Ascending aorta (tissue), 2 donors: ENCODE data around the gene DYRK2. TPM values are rescaled to one million over a fixed set of nuclear protein-coding genes. Genes with fewer than 3 reads are reported as not detected.

ENCODE experiments used
- DNase-seq, 2 donors: peaks; one replicate each; pipeline ENCODE4 v3.0.0-alpha.2; 2019; ENCODE audit warnings: low spot score in 2 of 2
- H3K27ac ChIP-seq, 2 donors: fragments of 200-600 bp; sonication (generic); one replicate each; pipeline ENCODE4 v1.5.1; 2016 to 2017; ENCODE audit warnings: mild to moderate bottlenecking in 1 of 2
- H3K27me3 ChIP-seq: fragments of 200-600 bp; sonication (generic); one replicate; pipeline ENCODE4 v1.5.1; 2017
- H3K36me3 ChIP-seq, 2 donors: fragments of 200-600 bp; sonication (generic); one replicate each; pipeline ENCODE4 v1.5.1; 2016
- H3K4me1 ChIP-seq, 2 donors: fragments of 200-600 bp; sonication (generic); one replicate each; pipeline ENCODE4 v1.5.1; 2016 to 2017; ENCODE audit warnings: mild to moderate bottlenecking in 1 of 2
- H3K4me3 ChIP-seq, 2 donors: fragments of 200-600 bp; sonication (generic); one replicate each; pipeline ENCODE4 v1.5.1; 2016 to 2017; ENCODE audit warnings: mild to moderate bottlenecking in 1 of 2
- H3K9me3 ChIP-seq, 2 donors: fragments of 200-600 bp; sonication (generic); one replicate each; pipeline ENCODE4 v1.5.1; 2016
- CTCF ChIP-seq, 3 experiments: fragments of 200-600 bp in 2 of 3; fragments of 450-650 bp in 1 of 3; sonication (generic) in 2 of 3; IDR thresholded peaks; one replicate each; pipeline ENCODE4 v1.5.1; 2016 to 2019; ENCODE audit warnings: antibody characterized with exemption in 3 of 3, mild to moderate bottlenecking in 1 of 3, moderate library complexity in 1 of 3
- intact Hi-C: fragments of 100-400 bp; cut with DNase I; formaldehyde crosslinking; loops from one replicate; pipeline ENCODE4 v1.15.1; 2023
- total RNA-seq: library from RNA; depleted of rRNA; stranded (reverse); fragments of >200 nt; gene quantifications from one replicate; pipeline ENCODE4 v1.1.0, GENCODE V29; 2016

DYRK2 gene
- total RNA-seq, 1 donor from 2014 or later: 40.1 TPM

- TF ChIP-seq CTCF (IDR thresholded peaks at IDR 0.05): no peak
- Histone ChIP-seq H3K4me1 (peaks cover 15 to 46% of the 10 kb centered on the region in 2 donors), H3K27ac (no peak overlapping the region), H3K4me3 (no peak overlapping the region), H3K27me3 (no peaks in the 10 kb centered on the region), H3K36me3 (peaks cover 0 to 4% of the 10 kb centered on the region in 2 donors), H3K9me3 (no peaks in the 10 kb centered on the region)
- no peak for DNase-seq
- intact Hi-C loops: no loop called here
Measured at GRCh38 chr12:67664171-67664570, 15.6 kb downstream of the DYRK2 start.

GRCh38 chr12:67665679-67666078, 17.1 kb downstream of the DYRK2 start:
- peak overlapping the region; percentile 7 to 24 for H3K27ac ChIP-seq
- no peak for DNase-seq
- H3K4me1 ChIP-seq: peaks cover 15 to 32% of the 10 kb centered on the region in 2 donors
- no peaks in the 10 kb centered on the region for H3K27me3 ChIP-seq
- no peaks in the 10 kb centered on the region for H3K9me3 ChIP-seq
- TF ChIP-seq CTCF (IDR thresholded peaks at IDR 0.05): no peak
- H3K4me3 ChIP-seq: no peak overlapping the region
- peaks cover 0 to 4% of the 10 kb centered on the region in 2 donors for H3K36me3 ChIP-seq
- intact Hi-C loops: no loop called here

- H3K27ac ChIP-seq: peak overlapping the region; percentile 7 to 24
- H3K4me3 ChIP-seq: no peak overlapping the region
- intact Hi-C loops: no loop called here
- H3K4me1 ChIP-seq: peaks cover 15 to 23% of the 10 kb centered on the region in 2 donors
- no peaks in the 10 kb centered on the region for H3K9me3 ChIP-seq
- H3K36me3 ChIP-seq: peaks cover 0 to 4% of the 10 kb centered on the region in 2 donors
- DNase-seq: no peak
- TF ChIP-seq CTCF (IDR thresholded peaks at IDR 0.05): no peak
- no peaks in the 10 kb centered on the region for H3K27me3 ChIP-seq
Measured at GRCh38 chr12:67666605-67667004, 18.1 kb downstream of the DYRK2 start.

- peak overlapping the region; percentile 7 to 24 for H3K27ac ChIP-seq
- peak in 1 of 2 donors; percentile 81 for DNase-seq
- intact Hi-C loops: no loop called here
Measured at GRCh38 chr12:67667276-67668073, 18.9 kb downstream of the DYRK2 start.

GRCh38 chr12:67669217-67669933, 20.8 kb downstream of the DYRK2 start:
- no peak for TF ChIP-seq CTCF (IDR thresholded peaks at IDR 0.05)

More at GRCh38 chr12:67667276-67668073, 18.9 kb downstream of the DYRK2 start:
- TF ChIP-seq CTCF (IDR thresholded peaks at IDR 0.05): no peak
- Histone ChIP-seq H3K4me1 (peaks cover 15 to 19% of the 10 kb centered on the region in 2 donors), H3K27me3 (no peaks in the 10 kb centered on the region), H3K36me3 (peaks cover 0 to 4% of the 10 kb centered on the region in 2 donors), H3K9me3 (no peaks in the 10 kb centered on the region), H3K4me3 (no peak overlapping the region)

More at GRCh38 chr12:67669217-67669933, 20.8 kb downstream of the DYRK2 start:
- Histone ChIP-seq H3K36me3 (peaks cover 0 to 4% of the 10 kb centered on the region in 2 donors), H3K27me3 (no peaks in the 10 kb centered on the region), H3K27ac (no peak overlapping the region), H3K9me3 (peaks cover 0 to 7% of the 10 kb centered on the region in 2 donors), H3K4me3 (no peak overlapping the region), H3K4me1 (peaks cover 15 to 17% of the 10 kb centered on the region in 2 donors)
- intact Hi-C loops: no loop called here
- DNase-seq: no peak
